HepG2 (cell line): Measurements from ENCODE around the gene CYP26A1.

Source experiments
- EZH2 ChIP-seq: conservative IDR thresholded peaks from 2 replicates; pipeline ENCODE4 v1.6.1; 2012; ENCODE audit warnings: mild to moderate bottlenecking, low read depth, low read length, moderate library complexity
- RFX5 ChIP-seq: IDR thresholded peaks from 2 replicates; pipeline ENCODE4 v1.6.1; 2011; ENCODE audit warnings: low read depth, low read length, improper control_type of control experiment
- TBP ChIP-seq: sonication (generic); formaldehyde crosslinking; IDR thresholded peaks from 2 replicates; pipeline ENCODE4 v1.5.0; 2020; ENCODE audit warnings: missing genetic modification reagents
- ZNF136 ChIP-seq: sonication (generic); formaldehyde crosslinking; IDR thresholded peaks from 2 replicates; pipeline ENCODE4 v1.8.1; 2022; ENCODE audit warnings: low read depth, mild to moderate bottlenecking, moderate library complexity, missing genetic modification reagents
- ZNF777 ChIP-seq: sonication (generic); formaldehyde crosslinking; IDR thresholded peaks from 2 replicates; pipeline ENCODE4 v1.4.0; 2020; ENCODE audit warnings: missing genetic modification reagents
- TF ChIP-seq, protein P1 (sequence below): sonication (generic); formaldehyde crosslinking; IDR thresholded peaks from 2 replicates; pipeline ENCODE4 v1.4.0; 2020; ENCODE audit warnings: missing genetic modification reagents, borderline replicate concordance

DNA sequence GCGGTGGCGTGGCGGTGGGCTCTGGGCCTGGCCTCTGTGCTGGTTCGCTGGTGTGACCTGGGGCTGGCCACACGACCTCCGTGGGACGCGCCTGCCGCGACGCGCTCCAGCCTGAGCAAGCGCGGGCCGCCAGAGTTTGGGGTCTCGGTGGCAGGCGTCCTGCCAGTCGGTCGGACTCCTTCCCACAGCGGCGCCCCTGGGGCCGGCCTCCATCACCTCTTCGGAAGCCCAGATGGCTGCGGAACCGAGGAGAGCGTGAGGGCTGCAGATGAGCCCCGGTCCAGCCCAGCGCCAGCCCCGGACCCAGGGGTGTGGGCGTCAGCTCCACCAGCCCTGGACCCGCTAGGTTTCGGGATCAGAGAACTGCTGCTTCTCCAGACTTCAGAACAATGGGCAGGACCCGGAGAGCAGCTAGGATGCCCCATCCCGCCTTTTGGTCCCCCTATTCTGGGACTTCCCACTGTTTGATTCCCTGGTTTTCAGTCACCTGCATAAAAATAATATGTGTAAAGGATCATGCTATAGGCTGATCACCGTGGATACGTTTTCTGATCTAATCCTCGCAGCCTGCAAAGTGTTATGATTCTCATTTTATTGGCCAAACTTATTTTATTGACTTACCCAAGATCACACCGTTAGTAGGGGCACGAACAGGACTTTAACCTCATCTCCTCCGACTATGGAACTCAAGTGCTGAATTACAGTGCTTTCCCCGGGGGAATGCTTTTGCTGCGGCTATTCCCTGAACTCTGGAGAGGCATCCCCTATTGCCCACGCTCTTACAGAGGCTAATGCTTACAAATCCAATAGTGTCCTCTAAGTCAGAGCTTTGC lies 10.3 kb upstream of the CYP26A1 start:
- TF ChIP-seq TBP (CRISPR knock-in tag) (no peak), EZH2 (no peak), ZNF136 (CRISPR knock-in tag) (no peak), ZNF777 (CRISPR knock-in tag) (no peak), RFX5 (no peak)
- TF ChIP-seq, protein P1, sequence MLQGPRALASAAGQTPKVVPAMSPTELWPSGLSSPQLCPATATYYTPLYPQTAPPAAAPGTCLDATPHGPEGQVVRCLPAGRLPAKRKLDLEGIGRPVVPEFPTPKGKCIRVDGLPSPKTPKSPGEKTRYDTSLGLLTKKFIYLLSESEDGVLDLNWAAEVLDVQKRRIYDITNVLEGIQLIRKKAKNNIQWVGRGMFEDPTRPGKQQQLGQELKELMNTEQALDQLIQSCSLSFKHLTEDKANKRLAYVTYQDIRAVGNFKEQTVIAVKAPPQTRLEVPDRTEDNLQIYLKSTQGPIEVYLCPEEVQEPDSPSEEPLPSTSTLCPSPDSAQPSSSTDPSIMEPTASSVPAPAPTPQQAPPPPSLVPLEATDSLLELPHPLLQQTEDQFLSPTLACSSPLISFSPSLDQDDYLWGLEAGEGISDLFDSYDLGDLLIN (CRISPR knock-in tag): no peak
